Common myeloid progenitor, CD34-positive (primary cell): Measurements from ENCODE around the gene CDC42BPB.
"Not testable (repeated sequence)": the region's sequence is repeated elsewhere in the genome, so short reads cannot be mapped to it uniquely, and the experiment has no call there.

ENCODE experiments used
- CTCF ChIA-PET: fragments of 350-600 bp; sonication (Branson Sonifier 250); formaldehyde crosslinking; loops from one replicate; lab custom pipeline; 2021; ENCODE audit warnings: antibody characterized with exemption; lab: Charles Lee
- POLR2A ChIA-PET: fragments of 350-600 bp; sonication (Branson Sonifier 250); formaldehyde crosslinking; loops from one replicate; lab custom pipeline; 2021; ENCODE audit warnings: antibody characterized with exemption; lab: Charles Lee
- DNase-seq, 3 donors: peaks; one replicate each; pipeline versions ENCODE4 v3.0.0 to v3.0.0-alpha.2; 2013
- H3K27ac ChIP-seq, 2 experiments: 1 replicate in 1 of 2; 2 replicates in 1 of 2; pipeline ENCODE4 v1.7.0; 2013; ENCODE audit warnings: inconsistent platforms in 2 of 2, low read length in 2 of 2, mild to moderate bottlenecking in 2 of 2, low read depth in 1 of 2, moderate library complexity in 1 of 2; ENCODE audit not compliant: severe bottlenecking in 2 of 2, insufficient read depth in 1 of 2, poor library complexity in 1 of 2
- H3K27me3 ChIP-seq, 5 experiments: replicated peaks in 2 of 5; 1 replicate in 3 of 5; 2 replicates in 2 of 5; pipeline versions ENCODE4 v1.6.1 to v1.7.0; 2013; ENCODE audit warnings: low read length in 4 of 5, mild to moderate bottlenecking in 2 of 5, moderate library complexity in 2 of 5, inconsistent platforms in 1 of 5; ENCODE audit not compliant: insufficient read depth in 5 of 5, control insufficient read depth in 4 of 5
- H3K36me3 ChIP-seq, 4 experiments: 1 replicate in 2 of 4; 2 replicates in 2 of 4; pipeline versions ENCODE4 v1.6.1 to v1.7.0; 2013; ENCODE audit warnings: low read length in 3 of 4, control low read depth in 1 of 4, mild to moderate bottlenecking in 1 of 4; ENCODE audit not compliant: control insufficient read depth in 4 of 4, insufficient read depth in 4 of 4
- H3K4me1 ChIP-seq, 4 experiments: 1 replicate in 3 of 4; 2 replicates in 1 of 4; pipeline versions ENCODE4 v1.6.1 to v1.7.1; 2013; ENCODE audit warnings: low read length in 3 of 4, mild to moderate bottlenecking in 3 of 4, control low read depth in 1 of 4, inconsistent platforms in 1 of 4, moderate library complexity in 1 of 4; ENCODE audit not compliant: control insufficient read depth in 4 of 4, insufficient read depth in 4 of 4; ENCODE audit errors: control extremely low read depth in 1 of 4
- H3K4me3 ChIP-seq, 7 experiments: 1 replicate in 4 of 7; 2 replicates in 3 of 7; pipeline versions ENCODE4 v1.5.1 to v1.7.0; 2013; ENCODE audit warnings: mild to moderate bottlenecking in 7 of 7, low read length in 6 of 7, moderate library complexity in 6 of 7, inconsistent platforms in 2 of 7, low read depth in 2 of 7, control low read depth in 1 of 7; ENCODE audit not compliant: insufficient read depth in 4 of 7, control insufficient read depth in 1 of 7; ENCODE audit errors: extremely low read depth in 1 of 7
- H3K9me3 ChIP-seq, 5 experiments: 1 replicate in 4 of 5; 2 replicates in 1 of 5; pipeline versions ENCODE4 v1.6.1 to v1.7.1; 2013; ENCODE audit warnings: low read length in 4 of 5, mild to moderate bottlenecking in 2 of 5, inconsistent platforms in 1 of 5, low read depth in 1 of 5, moderate library complexity in 1 of 5; ENCODE audit not compliant: control insufficient read depth in 4 of 5, insufficient read depth in 2 of 5; ENCODE audit errors: control extremely low read depth in 1 of 5
- WGBS: methylation state at CpG from one replicate; pipeline ENCODE4 v1.1.5; 2013; ENCODE audit not compliant: insufficient coverage; 5-methylcytosine and 5-hydroxymethylcytosine counted together

Gene CDC42BPB

GRCh38 chr14:103026988-103027387 is 30.4 kb downstream of the CDC42BPB start:
- H3K27me3 ChIP-seq, result no peaks in the 10 kb centered on the region
- no peak overlapping the region for H3K4me3 ChIP-seq
- H3K27ac ChIP-seq, result no peak overlapping the region
- H3K36me3 ChIP-seq, result no peaks in the 10 kb centered on the region
- no peak for DNase-seq
- H3K9me3 ChIP-seq, result peaks cover 0 to 4% (median 0%) of the 10 kb centered on the region in 5 experiments
- H3K4me1 ChIP-seq, result no peaks in the 10 kb centered on the region
- CTCF ChIA-PET, result no interaction called here
- WGBS, result no CpG with 5 or more reads among the region's 3 CpGs
- POLR2A ChIA-PET, result no interaction called here

GRCh38 chr14:103026196-103026595 is 31.2 kb downstream of the CDC42BPB start:
- POLR2A ChIA-PET, DNase-seq, H3K4me3 ChIP-seq, H3K27ac ChIP-seq, H3K36me3 ChIP-seq, H3K4me1 ChIP-seq, H3K27me3 ChIP-seq, H3K9me3 ChIP-seq: not testable (repeated sequence)
- CTCF ChIA-PET, result interaction anchor here (1.1 kb wide), 1 partner anchor 20 kb away, joined by 3 read pairs; no protein-coding TSS in a partner anchor
- WGBS, result 90% methylated on average over 1 of the region's 6 CpGs

GRCh38 chr14:103023881-103024473 is 33.4 kb downstream of the CDC42BPB start:
- CTCF ChIA-PET, result no interaction called here
- Histone ChIP-seq H3K9me3 (peaks cover 0 to 4% (median 0%) of the 10 kb centered on the region in 5 experiments), H3K27ac (no peak overlapping the region), H3K4me1 (no peaks in the 10 kb centered on the region), H3K27me3 (no peaks in the 10 kb centered on the region), H3K4me3 (no peak overlapping the region), H3K36me3 (peaks cover 0 to 2% (median 0%) of the 10 kb centered on the region in 4 experiments)
- 73% methylated on average over 10 of the region's 15 CpGs for WGBS
- no peak for DNase-seq
- POLR2A ChIA-PET, result no interaction called here

DNA sequence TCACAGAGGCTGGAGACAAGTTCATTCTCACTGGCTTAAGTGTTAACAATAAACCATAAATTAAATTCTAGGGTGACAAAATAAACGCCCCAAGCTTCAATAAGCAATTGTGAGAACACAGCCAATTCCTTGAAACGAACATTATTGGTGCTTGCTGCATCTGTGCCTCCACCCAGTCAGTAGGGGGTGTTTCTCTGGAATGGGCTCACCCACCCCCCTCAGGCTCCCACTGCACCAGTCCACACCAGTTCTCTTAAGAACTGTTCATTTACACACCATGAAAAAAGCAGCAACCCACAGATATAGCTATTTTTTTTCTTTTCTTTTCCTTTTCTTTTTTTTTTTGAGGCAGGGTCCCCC is 34.7 kb downstream of the CDC42BPB start:
- H3K36me3 ChIP-seq, result peaks cover 0 to 2% (median 0%) of the 10 kb centered on the region in 4 experiments
- H3K9me3 ChIP-seq, result peaks cover 0 to 4% (median 0%) of the 10 kb centered on the region in 5 experiments
- no peaks in the 10 kb centered on the region for H3K4me1 ChIP-seq
- peaks cover 0 to 3% (median 0%) of the 10 kb centered on the region in 5 experiments for H3K27me3 ChIP-seq
- ChIA-PET CTCF (no interaction called here), POLR2A (no interaction called here)
- 70% methylated on average over 2 of the region's 2 CpGs for WGBS
- H3K4me3 ChIP-seq, result no peak overlapping the region
- H3K27ac ChIP-seq, result no peak overlapping the region
- DNase-seq, result no peak

DNA sequence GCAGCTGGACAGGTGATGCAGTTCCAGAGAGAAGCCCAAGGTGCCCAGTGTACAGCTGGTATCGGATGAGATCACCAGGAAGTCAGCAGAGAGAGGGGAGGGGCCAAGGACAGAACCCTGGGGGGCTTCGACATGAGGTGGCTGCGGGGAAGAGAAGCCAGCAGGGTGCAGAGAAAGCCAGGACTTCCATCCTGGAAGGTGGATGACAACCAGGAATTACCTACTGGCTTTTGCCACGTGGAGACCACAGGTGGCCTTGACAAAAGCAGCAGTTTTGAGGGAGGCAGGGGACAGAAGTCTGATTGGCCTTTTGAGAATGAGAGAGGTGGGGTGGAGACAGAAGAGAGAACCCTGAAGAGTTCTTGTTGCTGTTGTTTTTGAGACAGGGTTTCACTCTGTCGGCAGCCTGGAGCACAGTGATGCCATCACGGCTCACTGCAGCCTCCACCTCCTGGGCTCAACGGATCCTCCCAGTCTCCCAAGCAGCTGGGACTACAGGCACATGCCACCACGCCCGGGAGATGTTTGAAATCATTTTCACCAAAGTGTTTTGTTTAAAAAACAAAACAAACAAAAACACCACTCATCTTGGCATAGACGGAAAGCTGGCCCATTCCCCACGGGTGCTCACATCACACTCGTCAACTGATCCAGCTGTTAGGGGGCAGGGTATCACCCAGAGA is 35.2 kb downstream of the CDC42BPB start:
- Histone ChIP-seq H3K4me1 (no peaks in the 10 kb centered on the region), H3K4me3 (no peak overlapping the region), H3K27me3 (peaks cover 0 to 3% (median 0%) of the 10 kb centered on the region in 5 experiments), H3K27ac (no peak overlapping the region), H3K36me3 (peaks cover 0 to 2% (median 0%) of the 10 kb centered on the region in 4 experiments), H3K9me3 (peaks cover 0 to 4% (median 0%) of the 10 kb centered on the region in 5 experiments)
- WGBS, result 94% methylated on average over 12 of the region's 12 CpGs
- DNase-seq, result no peak
- POLR2A ChIA-PET, result no interaction called here
- CTCF ChIA-PET, result no interaction called here

DNA sequence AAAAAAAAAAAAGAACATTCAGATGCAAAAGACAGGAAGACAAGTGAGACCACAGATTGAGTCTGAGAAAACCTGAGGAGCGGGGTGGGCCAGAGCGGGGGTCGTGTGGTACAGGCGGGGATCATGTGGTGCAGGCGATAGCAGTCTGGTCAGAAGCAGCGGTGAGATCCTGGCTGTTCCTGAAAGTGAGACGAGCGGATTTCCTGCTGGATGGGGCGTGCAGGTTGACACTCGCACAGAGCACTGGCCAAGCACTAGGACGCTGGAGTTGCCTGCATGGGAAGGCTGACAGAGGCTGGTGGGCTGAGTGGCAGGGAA is 35.7 kb downstream of the CDC42BPB start:
- DNase-seq, result no peak
- Histone ChIP-seq H3K27me3 (peaks cover 0 to 3% (median 0%) of the 10 kb centered on the region in 5 experiments), H3K4me3 (no peak overlapping the region), H3K4me1 (no peaks in the 10 kb centered on the region), H3K27ac (no peak overlapping the region), H3K9me3 (peaks cover 0 to 4% (median 0%) of the 10 kb centered on the region in 5 experiments), H3K36me3 (peaks cover 0 to 2% (median 0%) of the 10 kb centered on the region in 4 experiments)
- ChIA-PET CTCF (no interaction called here), POLR2A (no interaction called here)
- WGBS, result 80% methylated on average over 11 of the region's 11 CpGs
